DMS114 treated with DMSO at 0.1 percent for 48 hours (cell line): ENCODE data around the gene KRT81.
"Not testable (repeated sequence)": the region's sequence is repeated elsewhere in the genome, so short reads cannot be mapped to it uniquely, and the experiment has no call there.

Experiments used
- DNase-seq: peaks from one replicate; lab custom pipeline; 2025; ENCODE audit not compliant: unreplicated experiment; lab: John Stamatoyannopoulos, UW

Gene KRT81

GRCh38 chr12:52278575-52279421, 12.5 kb downstream of the KRT81 start:
- peak; percentile 69 for DNase-seq

- DNase-seq = no peak
Measured at GRCh38 chr12:52277486-52278245, 13.7 kb downstream of the KRT81 start.

- DNase-seq = no peak
Measured at GRCh38 chr12:52275686-52276085, 15.6 kb downstream of the KRT81 start.

- DNase-seq = no peak
Measured at GRCh38 chr12:52274521-52275120, 16.7 kb downstream of the KRT81 start, which contains the start of gene KRT86. Gene KRT86, plus strand, starts transcription at chr12:52274645. Its CDS starts 27,272 bp downstream, at chr12:52301917.

- no peak for DNase-seq
Measured at GRCh38 chr12:52271158-52271557, 20.2 kb downstream of the KRT81 start.

- DNase-seq = no peak
Measured at GRCh38 chr12:52270541-52271070, 20.7 kb downstream of the KRT81 start.

GRCh38 chr12:52268212-52268611, 23.1 kb downstream of the KRT81 start:
- DNase-seq = no peak

- no peak for DNase-seq
Measured at GRCh38 chr12:52267699-52268098, 23.6 kb downstream of the KRT81 start.

GRCh38 chr12:52267266-52267665, 24.1 kb downstream of the KRT81 start:
- no peak for DNase-seq

- DNase-seq = no peak
Measured at GRCh38 chr12:52266514-52266913, 24.8 kb downstream of the KRT81 start.

- no peak for DNase-seq
Measured at GRCh38 chr12:52264435-52264825, 26.9 kb downstream of the KRT81 start.

GRCh38 chr12:52263761-52264434, 27.4 kb downstream of the KRT81 start:
- no peak for DNase-seq

- no peak for DNase-seq
Measured at GRCh38 chr12:52262286-52262685, 29.0 kb downstream of the KRT81 start.

GRCh38 chr12:52261208-52261484, 30.2 kb downstream of the KRT81 start:
- DNase-seq = no peak

- no peak for DNase-seq
Measured at GRCh38 chr12:52260361-52261207, 30.8 kb downstream of the KRT81 start.

- no peak for DNase-seq
Measured at GRCh38 chr12:52259657-52260243, 31.6 kb downstream of the KRT81 start.

GRCh38 chr12:52258335-52258901, 32.9 kb downstream of the KRT81 start:
- no peak for DNase-seq

- DNase-seq = not testable (repeated sequence)
Measured at GRCh38 chr12:52257922-52258321, 33.4 kb downstream of the KRT81 start.

GRCh38 chr12:52257074-52257551, 34.2 kb downstream of the KRT81 start:
- DNase-seq = no peak
